ENCODE results near the gene HSBP1.

Gene HSBP1

GRCh38 chr16:83785455-83785854, 22.3 kb upstream of the HSBP1 start:
- TF ChIP-seq CTCF (IDR thresholded peaks at IDR 0.05) = no peak
- Histone ChIP-seq H3K36me3 (no peaks in the 10 kb centered on the region), H3K9me3 (no peaks in the 10 kb centered on the region), H3K4me1 (ENCODE audit: control insufficient read depth in 1 of 2, insufficient read depth in 1 of 2, low read depth in 1 of 2, low read length in 1 of 2) (no peaks in the 10 kb centered on the region), H3K27ac (no peak overlapping the region), H3K27me3 (peaks cover 11% of the 10 kb centered on the region), H3K4me3 (ENCODE audit: low read depth in 1 of 2, low read length in 1 of 2) (no peak overlapping the region)

GRCh38 chr16:83789642-83790401, 18.0 kb upstream of the HSBP1 start:
- Histone ChIP-seq H3K36me3 (no peaks in the 10 kb centered on the region), H3K4me1 (ENCODE audit: control insufficient read depth in 1 of 2, insufficient read depth in 1 of 2, low read depth in 1 of 2, low read length in 1 of 2) (no peaks in the 10 kb centered on the region), H3K4me3 (ENCODE audit: low read depth in 1 of 2, low read length in 1 of 2) (no peak overlapping the region), H3K9me3 (no peaks in the 10 kb centered on the region), H3K27me3 (no peaks in the 10 kb centered on the region), H3K27ac (no peak overlapping the region)
- TF ChIP-seq CTCF (IDR thresholded peaks at IDR 0.05) = no peak

GRCh38 chr16:83791916-83792315, 15.9 kb upstream of the HSBP1 start:
- no peaks in the 10 kb centered on the region for H3K27me3 ChIP-seq
- no peak overlapping the region for H3K4me3 ChIP-seq (ENCODE audit: low read depth in 1 of 2, low read length in 1 of 2)
- H3K9me3 ChIP-seq = no peaks in the 10 kb centered on the region
- H3K4me1 ChIP-seq (ENCODE audit: control insufficient read depth in 1 of 2, insufficient read depth in 1 of 2, low read depth in 1 of 2, low read length in 1 of 2) = no peaks in the 10 kb centered on the region
- TF ChIP-seq CTCF (IDR thresholded peaks at IDR 0.05) = no peak
- H3K36me3 ChIP-seq = no peaks in the 10 kb centered on the region
- H3K27ac ChIP-seq = no peak overlapping the region

GRCh38 chr16:83792391-83792790, 15.4 kb upstream of the HSBP1 start:
- Histone ChIP-seq H3K36me3 (no peaks in the 10 kb centered on the region), H3K27me3 (no peaks in the 10 kb centered on the region), H3K4me3 (ENCODE audit: low read depth in 1 of 2, low read length in 1 of 2) (no peak overlapping the region), H3K9me3 (no peaks in the 10 kb centered on the region), H3K27ac (no peak overlapping the region), H3K4me1 (ENCODE audit: control insufficient read depth in 1 of 2, insufficient read depth in 1 of 2, low read depth in 1 of 2, low read length in 1 of 2) (no peaks in the 10 kb centered on the region)
- TF ChIP-seq CTCF (IDR thresholded peaks at IDR 0.05) = no peak

GRCh38 chr16:83793179-83793578, 14.6 kb upstream of the HSBP1 start:
- Histone ChIP-seq H3K4me1 (ENCODE audit: control insufficient read depth in 1 of 2, insufficient read depth in 1 of 2, low read depth in 1 of 2, low read length in 1 of 2) (no peaks in the 10 kb centered on the region), H3K4me3 (ENCODE audit: low read depth in 1 of 2, low read length in 1 of 2) (no peak overlapping the region), H3K36me3 (no peaks in the 10 kb centered on the region), H3K9me3 (no peaks in the 10 kb centered on the region), H3K27me3 (no peaks in the 10 kb centered on the region), H3K27ac (no peak overlapping the region)
- no peak for TF ChIP-seq CTCF (IDR thresholded peaks at IDR 0.05)

All from neutrophil (primary cell).